MM.1S (cell line): ENCODE data around the gene PRRX2.
A peak's percentile ranks its signal among the peaks of the same experiment; 100 is the strongest.

Experiments used
- DNase-seq: peaks from one replicate; pipeline ENCODE4 v3.0.0-alpha.2; 2015
- H2AFZ ChIP-seq: fragments of 300-600 bp; sonication (generic); 2 replicates; pipeline ENCODE4 v1.6.0; 2016; ENCODE audit warnings: antibody characterized with exemption, low read length
- H3F3A ChIP-seq: fragments of 300-600 bp; sonication (generic); 2 replicates; pipeline ENCODE4 v1.6.1; 2016; ENCODE audit warnings: mild to moderate bottlenecking, antibody characterized with exemption, low read length, moderate library complexity, mixed read lengths; ENCODE audit not compliant: insufficient read depth
- H3K27ac ChIP-seq: fragments of 300-600 bp; sonication (generic); 2 replicates; pipeline ENCODE4 v1.5.1; 2016; ENCODE audit warnings: mild to moderate bottlenecking, low read length
- H3K27me3 ChIP-seq: fragments of 300-600 bp; sonication (generic); replicated peaks from 2 replicates; pipeline ENCODE4 v1.6.0; 2016; ENCODE audit warnings: low read length; ENCODE audit not compliant: insufficient read depth
- H3K36me3 ChIP-seq: fragments of 300-600 bp; sonication (generic); replicated peaks from 2 replicates; pipeline ENCODE4 v1.6.1; 2016; ENCODE audit warnings: mild to moderate bottlenecking, low read length, mixed read lengths; ENCODE audit not compliant: insufficient read depth
- H3K4me1 ChIP-seq: fragments of 300-600 bp; sonication (generic); 2 replicates; pipeline ENCODE4 v1.6.1; 2016; ENCODE audit warnings: low read length, mixed read lengths
- H3K4me2 ChIP-seq: fragments of 300-600 bp; sonication (generic); 2 replicates; pipeline ENCODE4 v1.6.0; 2016; ENCODE audit warnings: low read depth, low read length
- H3K4me3 ChIP-seq: fragments of 300-600 bp; sonication (generic); 2 replicates; pipeline ENCODE4 v1.5.1; 2016; ENCODE audit warnings: low read length, mixed read lengths
- H3K79me2 ChIP-seq: fragments of 300-600 bp; sonication (generic); 2 replicates; pipeline ENCODE4 v1.6.1; 2016; ENCODE audit warnings: mixed run types, low read length, mixed read lengths
- H3K9ac ChIP-seq: fragments of 300-600 bp; sonication (generic); 2 replicates; pipeline ENCODE4 v1.6.1; 2016; ENCODE audit warnings: low read length, mixed read lengths
- H3K9me2 ChIP-seq: fragments of 300-600 bp; sonication (generic); replicated peaks from 2 replicates; pipeline ENCODE4 v1.6.1; 2016; ENCODE audit warnings: mild to moderate bottlenecking, low read length, mixed read lengths; ENCODE audit not compliant: insufficient read depth
- H3K9me3 ChIP-seq: fragments of 300-600 bp; sonication (generic); replicated peaks from 2 replicates; pipeline ENCODE4 v1.6.1; 2016; ENCODE audit warnings: mild to moderate bottlenecking, low read length, mixed read lengths; ENCODE audit not compliant: insufficient read depth
- H4K20me1 ChIP-seq: fragments of 300-600 bp; sonication (generic); 2 replicates; pipeline ENCODE4 v1.6.1; 2016; ENCODE audit warnings: mild to moderate bottlenecking, low read length, moderate library complexity, mixed read lengths; ENCODE audit not compliant: insufficient read depth
- EZH2 ChIP-seq: fragments of 300-600 bp; sonication (generic); optimal IDR thresholded peaks from 2 replicates; pipeline ENCODE3; 2017; ENCODE audit warnings: low read depth, mild to moderate bottlenecking, antibody characterized with exemption, low read length, mixed read lengths
- EZH2phosphoT487 ChIP-seq: fragments of 300-600 bp; sonication (generic); IDR thresholded peaks from 2 replicates; pipeline ENCODE4 v1.6.1; 2018; ENCODE audit warnings: antibody characterized with exemption, low read length
- TF ChIP-seq, protein P1 (sequence below): fragments of 300-600 bp; sonication (generic); IDR thresholded peaks from 2 replicates; pipeline ENCODE4 v1.5.1; 2016; ENCODE audit warnings: antibody characterized with exemption, low read length, mixed read lengths

PRRX2 gene

DNA sequence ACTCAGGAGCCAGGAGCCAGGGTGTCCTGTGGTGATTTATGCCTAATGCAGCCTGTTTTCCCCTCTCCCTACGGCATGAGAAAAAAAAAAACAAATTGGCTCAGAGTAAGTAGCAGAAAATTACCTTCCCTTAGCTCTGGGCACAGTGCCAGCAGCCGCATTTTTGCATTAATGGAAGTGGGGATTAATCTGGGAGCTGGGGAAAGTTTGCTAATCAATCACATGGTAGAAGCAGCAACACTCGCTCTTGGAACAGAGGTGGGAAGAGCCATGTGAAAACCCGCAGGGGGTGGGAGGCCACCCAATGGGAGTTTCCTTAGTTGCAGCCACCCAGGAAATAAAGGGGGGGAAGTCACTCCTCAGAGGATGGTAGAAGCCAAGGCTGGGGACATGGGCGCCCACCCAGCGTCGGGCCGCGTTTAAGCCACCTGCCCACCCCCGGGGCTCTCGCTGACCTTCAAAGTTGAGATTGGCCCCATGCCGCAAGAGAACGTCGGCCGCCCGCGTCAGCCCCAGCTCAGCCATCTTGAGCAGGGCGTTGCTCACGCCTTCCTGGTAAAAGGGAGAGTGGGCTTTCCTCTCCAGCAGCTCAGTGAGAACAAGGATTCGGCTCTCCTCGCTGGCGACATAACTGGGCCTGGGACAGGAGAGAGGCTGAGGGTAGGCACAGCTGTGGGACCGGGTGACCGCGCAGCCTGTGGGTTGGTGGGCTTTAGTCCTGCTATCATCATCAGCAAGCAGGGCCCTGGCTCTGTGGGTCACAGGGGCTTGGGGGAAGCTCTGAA, 25.2 kb upstream of the PRRX2 start:
- Histone ChIP-seq H3K79me2 (peaks cover 29% of the 10 kb centered on the region), H3K4me2 (peak overlapping the region; percentile 98), H3K27ac (no peak overlapping the region), H3F3A (peaks cover 6% of the 10 kb centered on the region; the same call in 1 of the 2 replicates), H4K20me1 (no peaks in the 10 kb centered on the region; the same call in 1 of the 2 replicates), H3K9me3 (no peaks in the 10 kb centered on the region), H2AFZ (no peak overlapping the region), H3K9me2 (no peaks in the 10 kb centered on the region), H3K36me3 (no peaks in the 10 kb centered on the region), H3K4me3 (0 out of 2 replicates have a peak overlapping the region, but pooled peaks have one; percentile 99), H3K9ac (no peak overlapping the region), H3K27me3 (peaks cover 20% of the 10 kb centered on the region), H3K4me1 (peaks cover 9% of the 10 kb centered on the region)
- no peak for TF ChIP-seq EZH2
- TF ChIP-seq, protein P1, sequence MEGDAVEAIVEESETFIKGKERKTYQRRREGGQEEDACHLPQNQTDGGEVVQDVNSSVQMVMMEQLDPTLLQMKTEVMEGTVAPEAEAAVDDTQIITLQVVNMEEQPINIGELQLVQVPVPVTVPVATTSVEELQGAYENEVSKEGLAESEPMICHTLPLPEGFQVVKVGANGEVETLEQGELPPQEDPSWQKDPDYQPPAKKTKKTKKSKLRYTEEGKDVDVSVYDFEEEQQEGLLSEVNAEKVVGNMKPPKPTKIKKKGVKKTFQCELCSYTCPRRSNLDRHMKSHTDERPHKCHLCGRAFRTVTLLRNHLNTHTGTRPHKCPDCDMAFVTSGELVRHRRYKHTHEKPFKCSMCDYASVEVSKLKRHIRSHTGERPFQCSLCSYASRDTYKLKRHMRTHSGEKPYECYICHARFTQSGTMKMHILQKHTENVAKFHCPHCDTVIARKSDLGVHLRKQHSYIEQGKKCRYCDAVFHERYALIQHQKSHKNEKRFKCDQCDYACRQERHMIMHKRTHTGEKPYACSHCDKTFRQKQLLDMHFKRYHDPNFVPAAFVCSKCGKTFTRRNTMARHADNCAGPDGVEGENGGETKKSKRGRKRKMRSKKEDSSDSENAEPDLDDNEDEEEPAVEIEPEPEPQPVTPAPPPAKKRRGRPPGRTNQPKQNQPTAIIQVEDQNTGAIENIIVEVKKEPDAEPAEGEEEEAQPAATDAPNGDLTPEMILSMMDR = no peak
- no peak for TF ChIP-seq EZH2phosphoT487
- DNase-seq = no peak

DNA sequence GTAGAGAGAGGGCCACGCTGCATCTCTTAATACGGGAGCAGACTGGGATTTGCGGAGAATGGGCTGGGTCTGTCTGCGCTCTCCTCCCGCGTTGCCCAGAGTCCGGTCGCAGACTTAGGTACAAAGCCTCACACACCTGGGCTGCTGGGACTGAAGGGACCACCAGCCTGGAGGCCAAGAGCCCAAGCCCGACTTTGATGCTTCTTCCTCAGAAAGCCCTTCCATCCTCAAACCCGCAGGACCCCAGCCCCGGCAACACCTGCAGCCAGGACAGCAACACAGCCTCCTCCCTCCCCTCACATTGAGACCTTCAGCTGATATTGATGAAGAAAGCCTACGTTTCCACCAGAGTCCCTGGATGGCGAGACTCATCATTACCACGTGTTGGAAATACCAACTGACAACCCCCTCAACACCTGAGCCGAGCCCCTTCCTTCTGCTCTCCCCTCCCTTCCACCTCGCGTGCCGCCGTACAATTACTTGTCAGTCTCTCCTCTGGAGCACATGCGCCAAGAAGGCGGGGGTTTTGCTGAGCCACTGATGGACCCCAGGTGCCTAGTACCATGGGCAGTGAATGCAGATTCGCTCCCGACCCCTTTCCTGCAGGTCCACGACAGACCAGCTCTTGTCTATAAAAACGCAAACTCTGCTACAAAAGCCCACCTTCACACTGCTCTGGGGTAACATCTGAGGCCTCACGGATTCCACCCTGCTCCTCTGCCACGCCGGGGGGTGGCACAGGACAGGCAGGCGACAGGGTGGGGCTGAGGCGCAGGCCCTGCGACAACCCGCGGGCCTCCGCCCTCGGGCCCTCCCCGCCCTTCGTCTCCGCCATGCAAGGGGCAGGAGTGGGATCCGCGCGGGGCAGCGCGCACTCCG, 24.3 kb upstream of the PRRX2 start:
- Histone ChIP-seq H3K9me2 (no peaks in the 10 kb centered on the region), H3K36me3 (no peaks in the 10 kb centered on the region), H3K4me3 (peak overlapping the region; percentile 99), H3K9ac (peak overlapping the region; percentile 88), H3K27ac (no peak overlapping the region; the same call in 1 of the 2 replicates), H3K9me3 (no peaks in the 10 kb centered on the region), H4K20me1 (no peaks in the 10 kb centered on the region; the same call in 1 of the 2 replicates), H2AFZ (peak overlapping the region; percentile 91; the same call in 1 of the 2 replicates), H3K27me3 (peaks cover 28% of the 10 kb centered on the region), H3K79me2 (peaks cover 29% of the 10 kb centered on the region), H3F3A (peaks cover 6% of the 10 kb centered on the region; the same call in 1 of the 2 replicates), H3K4me1 (peaks cover 9% of the 10 kb centered on the region), H3K4me2 (peak overlapping the region; percentile 98)
- TF ChIP-seq, protein P1 = no peak
- TF ChIP-seq EZH2phosphoT487 = no peak
- no peak for DNase-seq

DNA sequence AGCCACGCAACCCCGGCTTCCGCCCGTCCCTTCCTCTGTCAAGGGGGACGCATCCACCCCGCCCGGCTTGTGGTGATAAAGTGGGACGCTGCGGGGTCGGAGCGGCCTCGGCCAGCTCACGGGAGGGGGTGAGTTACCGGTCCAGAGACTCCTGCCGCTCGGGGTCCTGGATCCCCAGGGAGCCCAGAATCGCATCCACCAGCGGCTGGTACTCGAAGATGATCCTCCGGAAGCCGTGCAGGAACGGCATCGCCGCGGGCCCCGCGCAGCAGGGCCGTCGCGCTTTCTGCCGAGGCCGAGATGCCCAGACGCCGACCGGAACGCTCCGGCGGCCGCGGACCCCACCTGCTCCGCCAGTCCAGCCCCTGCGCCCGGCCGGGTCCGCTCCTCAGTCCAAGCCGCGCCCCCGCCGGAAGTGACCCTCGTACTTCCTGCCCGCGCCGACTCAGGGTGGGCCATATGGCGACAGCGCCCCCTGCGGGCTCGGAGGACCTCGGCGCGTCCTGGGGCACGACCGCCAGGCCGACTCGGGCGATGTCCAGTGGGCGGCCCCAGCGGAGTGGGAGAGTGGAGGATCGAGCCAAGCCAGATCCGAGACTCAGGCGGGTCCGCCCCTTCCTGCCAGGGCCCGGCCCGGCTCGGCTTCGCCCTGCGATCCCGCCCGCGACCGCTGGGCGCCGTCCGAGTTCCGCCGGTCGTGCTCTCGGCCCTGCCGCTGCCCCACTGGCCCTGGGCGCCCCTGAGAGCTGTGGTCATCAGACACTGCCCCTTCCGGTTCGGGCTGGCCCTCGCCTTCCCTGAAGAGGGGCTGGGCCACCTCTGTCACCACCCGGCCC, 23.5 kb upstream of the PRRX2 start, which contains the start of gene ASB6:
Gene ASB6 (minus strand): TSS at position 402 of the 836 bp plus-strand sequence. CDS start 152 bp downstream, at position 250.
- peak within 1 kb of the TSS; percentile 98 for H3K4me2 ChIP-seq
- H3K9me2 ChIP-seq = no peaks in the 10 kb centered on the region
- peak within 1 kb of the TSS; percentile 88 for H3K9ac ChIP-seq
- H2AFZ ChIP-seq = peak within 1 kb of the TSS; percentile 97
- peak within 1 kb of the TSS; percentile 99 for H3K4me3 ChIP-seq
- TF ChIP-seq, protein P1 = peak; percentile 96
- TF ChIP-seq EZH2 (no peak), EZH2phosphoT487 (no peak)
- peaks cover 37% of the 10 kb centered on the region for H3K27me3 ChIP-seq
- peaks cover 29% of the 10 kb centered on the region for H3K79me2 ChIP-seq
- DNase-seq = peak; percentile 97
- H3K4me1 ChIP-seq = peaks cover 9% of the 10 kb centered on the region
- no peaks in the 10 kb centered on the region for H3K9me3 ChIP-seq
- no peak within 1 kb of the TSS; the same call in 1 of the 2 replicates for H3K27ac ChIP-seq
- peaks cover 6% of the 10 kb centered on the region; the same call in 1 of the 2 replicates for H3F3A ChIP-seq
- no peaks in the 10 kb centered on the region for H3K36me3 ChIP-seq
- no peaks in the 10 kb centered on the region; the same call in 1 of the 2 replicates for H4K20me1 ChIP-seq
